GM10248 (cell line): ENCODE data around the gene TBC1D24.

Experiments used
- CTCF ChIA-PET: fragments of 300-600 bp; sonication (Branson Sonifier 250); formaldehyde crosslinking; extraction: SDS; loops from one replicate; lab custom pipeline; 2021; ENCODE audit warnings: antibody characterized with exemption; lab: Yijun Ruan, JAX
- POLR2A ChIA-PET: fragments of 350-650 bp; sonication (Branson Sonifier 250); formaldehyde crosslinking; extraction: SDS; loops from one replicate; lab custom pipeline; 2020; ENCODE audit warnings: antibody characterized with exemption; lab: Yijun Ruan, JAX
- DNase-seq: peaks from one replicate; pipeline ENCODE4 v3.0.0; 2012; ENCODE audit errors: extremely low spot score
- TF ChIP-seq, protein P1 (sequence below): IDR thresholded peaks from 2 replicates; pipeline ENCODE4 v1.5.1; 2012; ENCODE audit warnings: mild to moderate bottlenecking, low read depth; ENCODE audit errors: extremely low read depth, missing control alignments, control extremely low read depth

TBC1D24 gene

DNA sequence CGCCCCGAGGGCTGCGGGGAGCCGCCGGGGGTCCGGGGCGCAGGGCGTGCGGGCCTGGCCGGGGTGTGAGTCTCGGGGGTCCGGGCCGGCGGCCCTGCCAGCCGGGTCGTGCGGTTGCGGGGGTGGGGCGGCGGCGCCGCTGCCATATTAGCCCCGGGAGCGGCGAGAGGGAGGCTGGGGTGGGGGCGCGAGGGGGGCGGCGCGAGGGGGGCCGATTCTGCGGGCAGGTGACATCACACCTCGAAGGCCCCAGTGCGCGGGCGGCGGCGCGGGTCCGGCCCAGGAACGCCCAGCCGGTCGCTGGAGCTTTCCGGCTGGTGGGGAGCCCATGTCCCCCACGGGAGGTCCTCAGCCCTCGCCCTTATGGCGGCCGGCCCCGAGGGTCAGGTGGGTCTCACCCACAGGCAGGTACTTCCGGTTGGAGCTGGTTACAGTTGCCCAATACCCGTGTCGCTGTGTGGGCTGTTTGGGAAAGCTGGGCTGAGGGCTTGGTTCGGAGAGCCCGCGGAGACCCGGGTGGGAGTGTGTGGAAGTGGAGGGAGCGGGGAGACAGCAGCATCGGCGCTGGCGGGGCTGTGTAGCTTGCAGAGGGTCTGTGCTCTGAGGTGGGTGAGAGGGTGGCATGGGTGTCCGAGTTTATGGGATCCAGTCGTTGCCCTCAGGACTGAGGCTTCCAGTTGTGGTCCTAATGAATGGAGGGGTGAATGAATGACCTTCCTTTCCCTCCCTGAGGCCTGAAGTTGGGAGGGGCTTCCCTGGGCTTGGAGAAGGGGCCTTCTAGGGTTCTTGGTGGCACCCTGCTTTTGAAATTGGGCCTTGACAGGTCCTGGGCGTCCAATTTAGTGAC is 39.6 kb downstream of the TBC1D24 start:
- DNase-seq = no peak
- TF ChIP-seq, protein P1, sequence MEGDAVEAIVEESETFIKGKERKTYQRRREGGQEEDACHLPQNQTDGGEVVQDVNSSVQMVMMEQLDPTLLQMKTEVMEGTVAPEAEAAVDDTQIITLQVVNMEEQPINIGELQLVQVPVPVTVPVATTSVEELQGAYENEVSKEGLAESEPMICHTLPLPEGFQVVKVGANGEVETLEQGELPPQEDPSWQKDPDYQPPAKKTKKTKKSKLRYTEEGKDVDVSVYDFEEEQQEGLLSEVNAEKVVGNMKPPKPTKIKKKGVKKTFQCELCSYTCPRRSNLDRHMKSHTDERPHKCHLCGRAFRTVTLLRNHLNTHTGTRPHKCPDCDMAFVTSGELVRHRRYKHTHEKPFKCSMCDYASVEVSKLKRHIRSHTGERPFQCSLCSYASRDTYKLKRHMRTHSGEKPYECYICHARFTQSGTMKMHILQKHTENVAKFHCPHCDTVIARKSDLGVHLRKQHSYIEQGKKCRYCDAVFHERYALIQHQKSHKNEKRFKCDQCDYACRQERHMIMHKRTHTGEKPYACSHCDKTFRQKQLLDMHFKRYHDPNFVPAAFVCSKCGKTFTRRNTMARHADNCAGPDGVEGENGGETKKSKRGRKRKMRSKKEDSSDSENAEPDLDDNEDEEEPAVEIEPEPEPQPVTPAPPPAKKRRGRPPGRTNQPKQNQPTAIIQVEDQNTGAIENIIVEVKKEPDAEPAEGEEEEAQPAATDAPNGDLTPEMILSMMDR = no peak
- CTCF ChIA-PET = interaction anchor here (1.1 kb wide), 1 partner anchor 13 kb away, joined by 3 read pairs; no protein-coding TSS in a partner anchor
- POLR2A ChIA-PET = interaction anchor here (0.5 to 0.6 kb wide), 3 partner anchors 31 to 238 kb away, joined by 3 to 6 read pairs (median 6); partner anchors contain the start of gene SRRM2

DNA sequence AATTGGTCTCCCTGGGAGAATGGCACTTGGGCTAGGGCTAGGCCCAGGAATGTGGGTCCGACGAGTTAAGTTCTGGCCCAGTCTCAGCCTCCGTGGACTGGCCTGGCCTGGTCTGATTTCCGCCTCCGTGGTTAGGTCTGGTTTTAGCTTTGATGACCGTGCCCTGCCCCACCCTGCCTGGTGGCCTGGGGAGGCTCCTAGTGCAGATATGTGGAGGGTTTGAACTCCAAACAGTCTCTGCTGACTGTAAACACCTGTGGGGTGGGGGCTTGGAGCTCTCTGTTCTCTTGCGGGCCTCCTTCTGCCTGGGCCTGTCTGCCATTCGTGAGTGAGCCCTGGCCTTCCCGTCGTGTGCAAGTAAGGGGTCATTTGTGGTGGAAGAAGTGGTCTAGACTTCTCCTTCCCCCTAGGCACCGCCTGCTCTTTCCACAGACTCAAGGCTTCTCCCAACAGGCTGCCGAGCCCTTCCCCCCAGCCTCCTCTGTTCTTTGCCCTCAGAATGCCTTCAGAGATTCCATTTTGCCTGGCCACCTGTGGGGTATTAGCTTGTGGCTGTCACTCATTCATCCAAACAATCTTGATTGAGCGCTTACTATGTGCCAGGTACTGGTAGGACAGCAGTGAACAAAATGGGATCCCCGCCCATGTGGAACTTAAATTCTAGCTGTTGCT is 40.4 kb downstream of the TBC1D24 start:
- ChIA-PET CTCF (interaction anchor here (1.1 kb wide), 1 partner anchor 14 kb away, joined by 3 read pairs; no protein-coding TSS in a partner anchor), POLR2A (interaction anchor here (0.6 to 1.2 kb wide), 5 partner anchors 9 to 252 kb away, joined by 3 to 8 read pairs (median 6); partner anchors contain the start of gene CEMP1)
- no peak for DNase-seq
- TF ChIP-seq, protein P1 = no peak

DNA sequence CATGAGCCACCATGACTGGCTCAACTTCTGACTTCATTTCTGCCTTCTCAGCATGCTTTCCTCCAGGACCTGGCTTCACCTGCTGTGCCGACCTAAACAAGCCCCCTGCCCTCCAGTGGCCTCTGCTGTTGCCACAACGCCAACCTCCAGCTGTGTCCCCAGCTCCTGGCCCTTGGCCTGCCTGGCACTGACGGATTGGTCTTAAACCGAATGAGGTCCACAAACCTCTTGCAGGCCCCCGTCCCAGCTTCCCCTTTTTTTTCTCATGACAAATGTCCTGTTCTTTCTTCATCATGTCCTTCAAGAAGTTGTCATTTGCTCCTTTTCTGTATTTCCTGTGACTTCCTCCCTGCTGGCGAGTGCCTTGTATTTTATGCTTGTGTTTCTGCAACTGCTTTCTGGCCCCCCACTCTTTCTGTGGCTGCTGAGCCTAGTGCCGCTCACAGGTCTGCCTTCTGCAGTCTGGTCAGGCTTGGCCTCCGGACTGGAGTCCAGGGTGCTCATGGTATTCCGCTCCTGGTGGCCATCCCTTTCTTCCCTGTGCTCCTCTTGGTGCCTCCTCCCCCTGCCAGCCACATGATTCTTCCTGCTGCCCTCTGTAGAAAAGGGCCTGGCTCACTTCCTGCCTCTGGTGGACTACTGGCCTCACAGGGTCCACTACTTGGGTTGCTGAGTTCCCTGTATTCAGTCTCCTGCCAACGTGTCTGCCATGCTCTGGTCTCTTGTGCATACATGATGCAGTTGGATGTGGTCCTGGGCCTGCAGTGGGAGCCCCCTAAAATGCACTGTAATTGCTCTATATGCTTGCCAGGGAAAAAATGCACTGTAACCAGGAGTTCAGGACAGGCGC is 41.7 kb downstream of the TBC1D24 start:
- POLR2A ChIA-PET = interaction anchor here (1.0 to 1.2 kb wide), 2 partner anchors 15 to 16 kb away, joined by 6 to 8 read pairs; partner anchors contain the start of gene CEMP1
- CTCF ChIA-PET = no interaction called here
- TF ChIP-seq, protein P1 = no peak

DNA sequence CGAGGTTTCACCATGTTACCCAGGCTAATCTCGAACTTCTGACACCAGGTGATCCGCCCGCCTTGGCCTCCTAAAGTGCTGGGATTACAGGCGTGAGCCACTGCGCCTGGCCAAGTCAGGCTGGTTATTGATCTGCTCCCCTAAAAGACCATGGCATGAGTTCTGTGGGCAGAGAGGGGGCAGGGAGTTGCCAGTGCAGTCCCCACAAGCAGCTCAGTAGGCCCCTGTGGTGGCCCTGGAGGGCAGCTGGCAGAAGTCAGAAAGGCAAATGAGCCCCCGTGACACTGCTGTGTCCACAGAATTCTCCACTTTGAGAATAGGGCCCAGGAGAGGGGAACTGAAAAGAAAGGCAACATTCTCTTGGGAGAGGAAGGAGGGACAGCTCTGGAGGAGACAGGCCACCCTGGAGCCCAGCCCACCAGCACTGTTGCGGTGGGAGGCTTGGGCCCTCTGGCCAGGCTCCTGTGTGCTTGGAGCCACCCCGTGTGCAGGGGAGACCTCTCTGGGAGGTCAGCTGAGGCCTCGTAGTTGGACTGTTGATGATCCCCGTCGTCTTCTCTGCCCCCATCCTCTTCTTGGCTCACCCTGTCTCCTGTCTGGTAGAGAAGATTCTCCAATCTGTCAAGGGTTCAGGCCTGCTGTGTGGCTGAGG is 43.2 kb downstream of the TBC1D24 start:
- DNase-seq = no peak
- ChIA-PET POLR2A (interaction anchor here (1.0 to 1.5 kb wide), 3 partner anchors 8 to 13 kb away, joined by 3 to 9 read pairs (median 4); partner anchors contain the start of gene CEMP1), CTCF (interaction anchor here (0.7 kb wide), 1 partner anchor 17 kb away, joined by 3 read pairs; no protein-coding TSS in a partner anchor)
- TF ChIP-seq, protein P1 = no peak

More for the DNA sequence above, 41.7 kb downstream of the TBC1D24 start:
- no peak for DNase-seq

DNA sequence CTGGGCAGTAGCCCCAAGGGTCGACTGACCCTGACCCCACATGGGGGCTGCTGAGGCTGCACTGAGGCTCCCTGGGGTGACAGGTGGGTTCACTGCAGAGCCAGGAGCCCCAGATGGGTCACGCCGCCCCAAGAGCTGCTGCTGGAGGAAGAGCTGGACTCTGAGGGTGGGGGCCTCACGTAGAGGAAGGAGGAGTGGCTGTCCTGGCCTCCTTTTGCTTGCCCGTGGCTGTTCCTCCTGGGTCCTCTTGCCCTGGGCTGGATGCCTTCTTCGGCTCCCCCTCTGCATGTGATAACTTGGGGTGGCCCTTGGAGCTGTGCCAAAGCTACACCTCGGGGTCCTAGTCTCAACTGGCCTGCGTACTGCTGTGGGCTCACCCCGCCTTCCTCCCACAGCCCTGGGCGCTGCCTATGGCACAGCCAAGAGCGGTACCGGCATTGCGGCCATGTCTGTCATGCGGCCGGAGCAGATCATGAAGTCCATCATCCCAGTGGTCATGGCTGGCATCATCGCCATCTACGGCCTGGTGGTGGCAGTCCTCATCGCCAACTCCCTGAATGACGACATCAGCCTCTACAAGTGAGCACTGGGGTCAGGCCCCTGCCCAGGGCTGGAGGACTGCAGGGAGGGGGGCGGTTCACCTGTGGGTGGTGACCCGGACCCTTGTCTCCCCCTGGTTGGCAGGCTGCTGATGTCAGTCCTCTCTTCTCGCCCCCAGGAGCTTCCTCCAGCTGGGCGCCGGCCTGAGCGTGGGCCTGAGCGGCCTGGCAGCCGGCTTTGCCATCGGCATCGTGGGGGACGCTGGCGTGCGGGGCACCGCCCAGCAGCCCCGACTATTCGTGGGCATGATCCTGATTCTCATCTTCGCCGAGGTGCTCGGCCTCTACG is 44.1 kb downstream of the TBC1D24 start:
- TF ChIP-seq, protein P1 = no peak
- no peak for DNase-seq
- ChIA-PET CTCF (interaction anchor here (1.1 kb wide), 1 partner anchor 179 kb away, joined by 3 read pairs; the partner anchor contains the start of gene ABCA3), POLR2A (interaction anchor here (1.0 to 1.5 kb wide), 4 partner anchors 9 to 13 kb away, joined by 3 to 9 read pairs (median 4); partner anchors contain the start of gene CEMP1)
